Suprapubic skin (tissue), 4 donors: ENCODE data around the gene MCTP1. TPM values are rescaled to one million over a fixed set of nuclear protein-coding genes. Genes with fewer than 3 reads are reported as not detected.

Experiments used
- DNase-seq, 2 donors: peaks; one replicate each; pipeline ENCODE4 v3.0.0-alpha.2; 2019; ENCODE audit warnings: low spot score in 2 of 2
- H3K27ac ChIP-seq: fragments of 200-600 bp; sonication (generic); one replicate; pipeline ENCODE4 v1.5.1; 2019
- H3K27me3 ChIP-seq: fragments of 200-600 bp; sonication (generic); one replicate; pipeline ENCODE4 v1.5.1; 2019
- H3K36me3 ChIP-seq: fragments of 200-600 bp; sonication (generic); one replicate; pipeline ENCODE4 v1.5.1; 2019
- H3K4me1 ChIP-seq: fragments of 200-600 bp; sonication (generic); one replicate; pipeline ENCODE4 v1.5.1; 2019
- H3K4me3 ChIP-seq: fragments of 200-600 bp; sonication (generic); one replicate; pipeline ENCODE4 v1.5.1; 2019; ENCODE audit warnings: mild to moderate bottlenecking
- H3K9me3 ChIP-seq: fragments of 200-600 bp; sonication (generic); one replicate; pipeline ENCODE4 v1.5.1; 2019
- EP300 ChIP-seq: sonication (generic); formaldehyde crosslinking; IDR thresholded peaks from one replicate; pipeline ENCODE4 v1.6.1; 2017; ENCODE audit warnings: antibody characterized with exemption
- POLR2A ChIP-seq, 2 donors: fragments of 450-650 bp; IDR thresholded peaks; one replicate each; pipeline ENCODE4 v1.6.1; 2017; ENCODE audit warnings: antibody characterized with exemption in 2 of 2, mild to moderate bottlenecking in 2 of 2, moderate library complexity in 2 of 2
- POLR2AphosphoS5 ChIP-seq, 3 donors: sonication (generic); formaldehyde crosslinking; IDR thresholded peaks; one replicate each; pipeline ENCODE4 v1.6.1; 2017; ENCODE audit warnings: antibody characterized with exemption in 3 of 3
- WGBS: methylation state at CpG from one replicate; pipeline ENCODE4 v1.1.5; 2018; 5-methylcytosine and 5-hydroxymethylcytosine counted together
- total RNA-seq, 4 donors: library from RNA; depleted of rRNA; stranded (reverse); fragments of >200 nt; gene quantifications; one replicate each; pipeline ENCODE4 v1.1.0, GENCODE V29; 2016
- TF ChIP-seq, protein P1 (sequence below), 2 donors: fragments of 200-600 bp in 1 of 2; fragments of 450-650 bp in 1 of 2; sonication (generic) in 1 of 2; IDR thresholded peaks; one replicate each; pipeline ENCODE4 v1.5.1; 2016 to 2019; ENCODE audit warnings: antibody characterized with exemption in 2 of 2, mild to moderate bottlenecking in 1 of 2, moderate library complexity in 1 of 2

MCTP1 gene
- total RNA-seq, 4 donors from 2014 or later, result 5.0 to 19.1 (median 10.6) TPM

DNA sequence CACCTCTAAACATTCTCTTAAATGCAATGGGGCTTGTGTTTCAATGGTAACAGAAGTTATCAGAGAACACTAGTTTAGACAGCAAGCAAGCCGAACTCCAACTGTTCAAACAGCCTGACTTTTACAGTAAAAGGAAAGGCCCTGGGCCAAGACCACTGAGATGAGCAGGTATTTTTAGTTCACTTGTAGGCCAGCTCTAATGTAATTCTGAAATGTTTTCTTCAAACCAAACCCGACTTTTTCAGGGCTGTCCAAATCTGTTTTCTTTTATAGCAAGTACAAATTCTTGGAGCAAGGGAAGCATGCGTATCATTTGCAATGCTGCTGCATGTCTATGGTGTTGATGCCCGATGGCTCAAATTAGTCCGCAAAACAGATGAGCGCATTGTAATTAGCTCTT is 473.6 kb downstream of the MCTP1 start:
- WGBS, result 83% methylated on average over 6 of the region's 6 CpGs
- no peak overlapping the region for H3K27ac ChIP-seq
- H3K27me3 ChIP-seq, result no peaks in the 10 kb centered on the region
- no peak for TF ChIP-seq POLR2AphosphoS5 (IDR thresholded peaks at IDR 0.05)
- TF ChIP-seq EP300, result no peak
- TF ChIP-seq, protein P1, sequence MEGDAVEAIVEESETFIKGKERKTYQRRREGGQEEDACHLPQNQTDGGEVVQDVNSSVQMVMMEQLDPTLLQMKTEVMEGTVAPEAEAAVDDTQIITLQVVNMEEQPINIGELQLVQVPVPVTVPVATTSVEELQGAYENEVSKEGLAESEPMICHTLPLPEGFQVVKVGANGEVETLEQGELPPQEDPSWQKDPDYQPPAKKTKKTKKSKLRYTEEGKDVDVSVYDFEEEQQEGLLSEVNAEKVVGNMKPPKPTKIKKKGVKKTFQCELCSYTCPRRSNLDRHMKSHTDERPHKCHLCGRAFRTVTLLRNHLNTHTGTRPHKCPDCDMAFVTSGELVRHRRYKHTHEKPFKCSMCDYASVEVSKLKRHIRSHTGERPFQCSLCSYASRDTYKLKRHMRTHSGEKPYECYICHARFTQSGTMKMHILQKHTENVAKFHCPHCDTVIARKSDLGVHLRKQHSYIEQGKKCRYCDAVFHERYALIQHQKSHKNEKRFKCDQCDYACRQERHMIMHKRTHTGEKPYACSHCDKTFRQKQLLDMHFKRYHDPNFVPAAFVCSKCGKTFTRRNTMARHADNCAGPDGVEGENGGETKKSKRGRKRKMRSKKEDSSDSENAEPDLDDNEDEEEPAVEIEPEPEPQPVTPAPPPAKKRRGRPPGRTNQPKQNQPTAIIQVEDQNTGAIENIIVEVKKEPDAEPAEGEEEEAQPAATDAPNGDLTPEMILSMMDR (IDR thresholded peaks at IDR 0.05), result no peak
- TF ChIP-seq POLR2A (IDR thresholded peaks at IDR 0.05), result no peak
- no peaks in the 10 kb centered on the region for H3K4me1 ChIP-seq
- H3K4me3 ChIP-seq, result no peak overlapping the region
- no peaks in the 10 kb centered on the region for H3K9me3 ChIP-seq
- no peak for DNase-seq
- no peaks in the 10 kb centered on the region for H3K36me3 ChIP-seq

DNA sequence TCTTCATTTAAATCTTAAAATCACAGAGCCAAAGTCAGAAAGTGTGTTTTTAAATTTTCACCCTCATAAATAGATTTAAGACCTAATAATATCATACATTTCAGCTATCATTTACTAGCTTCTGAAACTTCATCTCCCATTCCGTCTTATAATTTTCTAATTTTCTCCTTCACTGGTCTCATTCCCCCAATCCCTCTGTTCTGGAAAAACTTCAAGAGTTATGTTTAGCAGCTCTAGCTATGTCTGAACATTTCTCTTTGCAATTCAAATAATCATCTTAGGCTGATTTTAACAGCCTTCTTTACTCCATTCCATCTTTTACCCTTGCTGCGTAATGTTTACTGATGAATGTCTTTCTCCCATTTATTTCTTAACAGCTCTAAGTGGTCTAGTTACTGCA is 474.0 kb downstream of the MCTP1 start:
- 91% methylated on average over 2 of the region's 2 CpGs for WGBS

DNA sequence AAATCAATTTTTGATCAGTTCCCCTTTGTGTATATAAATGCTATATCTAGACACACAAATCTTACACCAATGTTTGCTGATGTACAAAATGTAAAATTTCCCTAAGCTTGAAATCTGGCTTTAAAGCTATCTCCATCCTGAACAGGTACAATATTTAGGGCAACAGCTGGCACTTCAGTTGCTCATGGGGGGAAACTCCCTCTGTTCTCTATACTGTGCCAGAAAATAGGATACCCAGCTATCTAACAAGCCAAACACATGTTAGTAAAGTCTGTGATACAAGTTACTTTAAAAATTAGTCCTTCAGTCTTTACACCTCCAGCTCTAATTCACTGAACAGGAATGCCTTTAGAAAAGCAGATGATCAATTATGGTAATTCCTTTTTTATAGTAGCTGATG is 474.6 kb downstream of the MCTP1 start:
- TF ChIP-seq POLR2A (IDR thresholded peaks at IDR 0.05) (no peak), EP300 (no peak)
- H3K9me3 ChIP-seq, result no peaks in the 10 kb centered on the region
- H3K4me3 ChIP-seq, result no peak overlapping the region
- H3K27me3 ChIP-seq, result no peaks in the 10 kb centered on the region
- H3K36me3 ChIP-seq, result no peaks in the 10 kb centered on the region
- no peak for DNase-seq
- H3K4me1 ChIP-seq, result no peaks in the 10 kb centered on the region
- H3K27ac ChIP-seq, result no peak overlapping the region

More for the DNA sequence above, 474.0 kb downstream of the MCTP1 start:
- no peak for DNase-seq
- Histone ChIP-seq H3K27ac (no peak overlapping the region), H3K36me3 (no peaks in the 10 kb centered on the region), H3K9me3 (no peaks in the 10 kb centered on the region), H3K4me3 (no peak overlapping the region), H3K4me1 (no peaks in the 10 kb centered on the region), H3K27me3 (no peaks in the 10 kb centered on the region)
- no peak for TF ChIP-seq EP300
- TF ChIP-seq, protein P1 (IDR thresholded peaks at IDR 0.05), result no peak
- no peak for TF ChIP-seq POLR2A (IDR thresholded peaks at IDR 0.05)
- TF ChIP-seq POLR2AphosphoS5 (IDR thresholded peaks at IDR 0.05), result no peak

DNA sequence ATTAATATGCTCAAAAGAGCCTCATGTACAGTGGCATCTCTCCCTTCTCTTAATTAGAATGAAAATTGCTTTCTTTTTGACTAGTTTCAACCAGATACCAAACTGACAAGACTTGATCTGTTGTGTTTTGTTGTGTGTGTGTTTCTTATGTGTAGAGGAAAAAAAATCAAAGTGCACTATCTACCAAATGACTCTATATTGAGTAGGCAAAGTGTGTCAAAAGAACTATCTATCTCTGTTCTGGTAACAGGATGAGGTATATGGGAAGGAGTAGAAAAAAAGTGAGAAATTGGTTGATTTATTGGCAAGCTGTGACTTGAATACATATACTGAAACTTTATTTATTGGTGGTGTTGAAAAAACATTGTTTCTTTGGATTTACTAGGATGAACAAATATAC is 476.4 kb downstream of the MCTP1 start:
- Histone ChIP-seq H3K9me3 (no peaks in the 10 kb centered on the region), H3K27me3 (no peaks in the 10 kb centered on the region), H3K36me3 (no peaks in the 10 kb centered on the region), H3K27ac (no peak overlapping the region), H3K4me1 (no peaks in the 10 kb centered on the region), H3K4me3 (no peak overlapping the region)
- DNase-seq, result no peak
- TF ChIP-seq POLR2AphosphoS5 (IDR thresholded peaks at IDR 0.05), result no peak

DNA sequence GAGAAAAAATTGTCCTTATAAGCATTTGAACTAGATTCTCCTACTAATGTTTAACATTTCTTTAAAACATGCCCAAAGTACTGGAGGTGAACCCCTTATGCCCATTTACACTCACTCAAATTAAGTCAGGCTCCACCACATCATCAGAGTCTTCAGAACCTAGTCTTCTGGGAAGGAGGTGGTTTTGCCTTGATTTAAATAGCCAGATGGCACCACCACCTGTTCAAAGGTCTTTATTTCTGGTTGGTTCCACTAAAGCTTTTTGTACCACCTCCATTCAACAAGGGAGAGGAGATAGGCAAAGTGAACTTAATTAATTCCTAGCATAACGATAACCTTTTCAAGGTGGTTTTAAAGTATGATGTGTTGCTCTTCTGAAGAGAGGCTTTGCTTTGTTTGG is 476.9 kb downstream of the MCTP1 start:
- 91% methylated on average over 1 of the region's 1 CpG for WGBS
- H3K27ac ChIP-seq, result no peak overlapping the region
- H3K9me3 ChIP-seq, result no peaks in the 10 kb centered on the region
- H3K27me3 ChIP-seq, result no peaks in the 10 kb centered on the region
- TF ChIP-seq EP300 (no peak), POLR2A (IDR thresholded peaks at IDR 0.05) (no peak), POLR2AphosphoS5 (IDR thresholded peaks at IDR 0.05) (no peak)
- TF ChIP-seq, protein P1 (IDR thresholded peaks at IDR 0.05), result no peak
- no peaks in the 10 kb centered on the region for H3K36me3 ChIP-seq
- no peak overlapping the region for H3K4me3 ChIP-seq
- H3K4me1 ChIP-seq, result no peaks in the 10 kb centered on the region
- no peak for DNase-seq

DNA sequence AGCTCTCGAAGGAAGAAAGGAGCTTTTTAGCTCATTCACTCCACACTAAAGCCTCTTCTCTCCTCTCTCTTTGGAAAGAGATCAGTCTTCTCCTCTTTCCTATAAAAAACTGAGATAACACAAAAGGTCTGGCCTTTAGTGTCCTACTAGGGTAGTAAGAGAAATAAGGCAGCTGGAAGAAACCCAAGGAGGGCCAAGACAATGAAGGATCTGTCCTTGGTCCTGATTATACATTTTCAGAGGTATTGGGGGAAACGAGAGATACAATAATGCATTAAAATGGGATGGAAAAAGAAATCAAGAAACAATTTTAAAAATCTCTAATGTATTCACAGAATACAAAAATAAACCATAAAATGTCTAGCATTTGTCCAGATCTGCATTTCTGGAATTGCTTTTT is 482.4 kb downstream of the MCTP1 start:
- Histone ChIP-seq H3K4me1 (no peaks in the 10 kb centered on the region), H3K27ac (no peak overlapping the region), H3K9me3 (no peaks in the 10 kb centered on the region), H3K4me3 (no peak overlapping the region), H3K36me3 (no peaks in the 10 kb centered on the region), H3K27me3 (no peaks in the 10 kb centered on the region)
- no peak for TF ChIP-seq EP300
- TF ChIP-seq, protein P1 (IDR thresholded peaks at IDR 0.05), result no peak
- no peak for TF ChIP-seq POLR2AphosphoS5 (IDR thresholded peaks at IDR 0.05)
- TF ChIP-seq POLR2A (IDR thresholded peaks at IDR 0.05), result no peak
- WGBS, result 72% methylated on average over 2 of the region's 2 CpGs
- no peak for DNase-seq
